Right lobe of liver (tissue), 6 donors: ENCODE measurements around the gene TULP3. TPM values are rescaled to one million over a fixed set of nuclear protein-coding genes. Genes with fewer than 3 reads are reported as not detected.
A peak's percentile ranks its signal among the peaks of the same experiment; 100 is the strongest.

Experiments used
- ATAC-seq, 4 donors: fragments of 200-7000 bp; cut with Tn5 transposase; one replicate each; pipeline ENCODE4 v1.9.1; 2020; ENCODE audit warnings: mild to moderate bottlenecking in 4 of 4, moderate library complexity in 4 of 4
- DNase-seq, 3 donors: peaks; one replicate each; pipeline ENCODE4 v3.0.0-alpha.2; 2020
- H3K27ac ChIP-seq, 3 donors: fragments of 200-600 bp; one replicate each; pipeline ENCODE4 v1.8.0; 2022
- H3K27me3 ChIP-seq, 2 donors: fragments of 200-600 bp; one replicate each; pipeline ENCODE4 v1.8.0; 2022
- H3K36me3 ChIP-seq, 4 donors: fragments of 200-600 bp; sonication (generic) in 1 of 4; one replicate each; pipeline versions ENCODE4 v1.5.1 to v1.8.0; 2017 to 2022; ENCODE audit warnings: control low read depth in 1 of 4
- H3K4me1 ChIP-seq, 4 donors: fragments of 200-600 bp; sonication (generic) in 1 of 4; one replicate each; pipeline versions ENCODE4 v1.5.1 to v1.8.0; 2017 to 2022; ENCODE audit warnings: control low read depth in 1 of 4
- H3K4me3 ChIP-seq, 3 donors: fragments of 200-600 bp; one replicate each; pipeline ENCODE4 v1.8.0; 2022
- H3K9me3 ChIP-seq, 4 donors: fragments of 200-600 bp; sonication (generic) in 1 of 4; one replicate each; pipeline versions ENCODE4 v1.5.1 to v1.8.0; 2017 to 2022; ENCODE audit warnings: control low read depth in 1 of 4
- POLR2A ChIP-seq: fragments of 450-650 bp; IDR thresholded peaks from one replicate; pipeline ENCODE4 v1.6.1; 2017; ENCODE audit warnings: antibody characterized with exemption, mild to moderate bottlenecking
- WGBS: methylation state at CpG from one replicate; pipeline ENCODE4 v1.1.6; 2018; ENCODE audit warnings: low coverage, low lambda C conversion rate; ENCODE audit not compliant: insufficient coverage; ENCODE audit errors: missing lambda C conversion rate; 5-methylcytosine and 5-hydroxymethylcytosine counted together
- intact Hi-C, 2 donors: fragments of 100-400 bp; cut with DNase I; formaldehyde crosslinking; loops; one replicate each; pipeline versions ENCODE4 v1.11.2 to v1.14.1; 2022
- total RNA-seq, 6 experiments: library from RNA; depleted of rRNA in 2 of 6; stranded (reverse); fragments of >200 nt in 2 of 6; fragmentation: NEBNext Ultra II Directional in 3 of 6; extraction: Animal tissue kit (Norgen Biotek cat#: 25700) in 3 of 6; gene quantifications; one replicate each; pipeline versions ENCODE4 v1.1.0 to v1.2.4, GENCODE V29; 2016 to 2023
- TF ChIP-seq, protein P1 (sequence below), 4 donors: fragments of 200-600 bp in 3 of 4; fragments of 450-650 bp in 1 of 4; IDR thresholded peaks; one replicate each; pipeline versions ENCODE4 v1.5.1 to v1.8.0; 2016 to 2022; ENCODE audit warnings: antibody characterized with exemption in 4 of 4, mild to moderate bottlenecking in 2 of 4
- donor health status: DM: no; HTN: yes; CAD: no.
- donor health status: DM: no; HTN: no; CAD: no.
- donor health status: DM: no; HTN: no; CAD: no.
- donor health status: DM: no; HTN: yes; CAD: no.
- donor health status: DM: no; HTN: yes; CAD: no.

The TULP3 gene
- total RNA-seq, 6 experiments from 2014 or later, result 2.4 to 12.6 (median 5.4) TPM

DNA sequence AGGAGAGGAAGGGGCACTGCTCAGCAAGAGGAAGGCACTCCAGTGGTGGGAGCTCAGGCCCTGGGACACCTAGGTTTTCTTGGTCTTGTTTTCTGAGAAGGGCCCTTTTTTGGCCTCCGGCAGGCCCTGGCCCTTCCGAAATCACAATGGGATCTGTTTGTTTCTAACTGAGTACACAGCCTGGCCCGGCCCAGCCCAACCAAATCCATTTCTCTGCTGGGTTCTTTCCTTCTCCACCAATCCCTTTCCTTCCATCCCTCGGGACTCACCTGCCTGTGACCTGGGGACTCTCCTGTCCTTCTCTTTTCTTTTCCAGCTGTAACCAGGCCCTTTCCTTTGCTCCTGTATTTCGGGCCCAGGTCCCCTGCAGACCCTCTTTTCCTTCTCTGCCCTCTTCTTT, 87.1 kb downstream of the TULP3 start:
- Histone ChIP-seq H3K27ac (no peak overlapping the region), H3K9me3 (no peaks in the 10 kb centered on the region), H3K36me3 (no peaks in the 10 kb centered on the region), H3K4me1 (no peaks in the 10 kb centered on the region), H3K4me3 (no peak overlapping the region), H3K27me3 (no peaks in the 10 kb centered on the region)
- ATAC-seq, result no peak
- DNase-seq, result no peak
- intact Hi-C loops, result no loop called here
- WGBS, result 75% methylated on average over 1 of the region's 5 CpGs
- no peak for TF ChIP-seq POLR2A
- TF ChIP-seq, protein P1, sequence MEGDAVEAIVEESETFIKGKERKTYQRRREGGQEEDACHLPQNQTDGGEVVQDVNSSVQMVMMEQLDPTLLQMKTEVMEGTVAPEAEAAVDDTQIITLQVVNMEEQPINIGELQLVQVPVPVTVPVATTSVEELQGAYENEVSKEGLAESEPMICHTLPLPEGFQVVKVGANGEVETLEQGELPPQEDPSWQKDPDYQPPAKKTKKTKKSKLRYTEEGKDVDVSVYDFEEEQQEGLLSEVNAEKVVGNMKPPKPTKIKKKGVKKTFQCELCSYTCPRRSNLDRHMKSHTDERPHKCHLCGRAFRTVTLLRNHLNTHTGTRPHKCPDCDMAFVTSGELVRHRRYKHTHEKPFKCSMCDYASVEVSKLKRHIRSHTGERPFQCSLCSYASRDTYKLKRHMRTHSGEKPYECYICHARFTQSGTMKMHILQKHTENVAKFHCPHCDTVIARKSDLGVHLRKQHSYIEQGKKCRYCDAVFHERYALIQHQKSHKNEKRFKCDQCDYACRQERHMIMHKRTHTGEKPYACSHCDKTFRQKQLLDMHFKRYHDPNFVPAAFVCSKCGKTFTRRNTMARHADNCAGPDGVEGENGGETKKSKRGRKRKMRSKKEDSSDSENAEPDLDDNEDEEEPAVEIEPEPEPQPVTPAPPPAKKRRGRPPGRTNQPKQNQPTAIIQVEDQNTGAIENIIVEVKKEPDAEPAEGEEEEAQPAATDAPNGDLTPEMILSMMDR (IDR thresholded peaks at IDR 0.05), result no peak

DNA sequence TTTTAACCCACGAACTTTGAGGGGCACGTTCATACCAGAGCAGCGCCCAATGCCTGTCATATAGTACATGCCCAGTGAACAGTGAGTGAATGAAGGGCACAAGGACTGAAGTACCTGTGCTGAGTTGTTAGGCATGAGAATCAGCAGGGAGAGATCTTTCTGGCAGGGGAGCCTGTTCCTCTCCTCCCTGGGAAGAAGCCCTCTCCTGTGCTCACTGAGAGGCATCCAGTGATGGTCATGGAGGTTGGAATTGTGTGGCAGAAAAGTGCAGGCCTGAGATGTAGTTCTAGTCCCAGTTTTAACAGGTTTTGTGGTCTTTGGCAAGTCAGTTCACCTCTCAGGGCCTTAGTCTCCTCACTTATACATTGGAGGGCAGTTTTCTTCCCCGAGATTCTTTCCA, 89.1 kb downstream of the TULP3 start:
- WGBS, result 86% methylated on average over 3 of the region's 4 CpGs
- intact Hi-C loops, result no loop called here

DNA sequence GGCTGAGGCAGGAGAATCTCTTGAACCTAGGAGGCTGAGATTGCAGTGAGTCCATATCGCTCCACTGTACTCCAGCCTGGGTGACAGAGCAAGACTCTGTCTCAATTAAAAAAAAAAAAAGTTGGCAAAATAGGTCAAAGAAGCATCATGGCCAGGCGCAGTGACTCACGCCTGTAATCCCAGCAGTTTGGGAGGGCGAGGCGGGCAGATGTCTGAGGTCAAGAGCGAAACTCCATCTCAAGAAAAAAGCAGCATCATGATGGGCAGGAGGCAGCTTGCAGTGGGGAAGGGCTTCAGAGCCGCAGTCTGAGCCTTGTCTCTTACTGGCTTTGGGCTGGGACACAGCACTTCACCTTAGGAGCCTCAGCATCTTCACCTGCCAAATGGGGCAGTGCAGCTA, 89.9 kb downstream of the TULP3 start:
- H3K4me1 ChIP-seq, result no peaks in the 10 kb centered on the region
- no peak for TF ChIP-seq POLR2A
- H3K27ac ChIP-seq, result no peak overlapping the region
- WGBS, result 68% methylated on average over 6 of the region's 7 CpGs
- H3K36me3 ChIP-seq, result no peaks in the 10 kb centered on the region
- no peaks in the 10 kb centered on the region for H3K9me3 ChIP-seq
- intact Hi-C loops, result no loop called here
- no peaks in the 10 kb centered on the region for H3K27me3 ChIP-seq
- no peak overlapping the region for H3K4me3 ChIP-seq
- no peak for DNase-seq
- no peak for ATAC-seq

More for the DNA sequence above, 89.1 kb downstream of the TULP3 start:
- no peaks in the 10 kb centered on the region for H3K9me3 ChIP-seq
- TF ChIP-seq, protein P1 (IDR thresholded peaks at IDR 0.05), result no peak
- TF ChIP-seq POLR2A, result no peak
- no peak overlapping the region for H3K4me3 ChIP-seq
- no peaks in the 10 kb centered on the region for H3K27me3 ChIP-seq
- no peak overlapping the region for H3K27ac ChIP-seq
- H3K4me1 ChIP-seq, result no peaks in the 10 kb centered on the region
- no peak for DNase-seq
- no peaks in the 10 kb centered on the region for H3K36me3 ChIP-seq
- ATAC-seq, result no peak

DNA sequence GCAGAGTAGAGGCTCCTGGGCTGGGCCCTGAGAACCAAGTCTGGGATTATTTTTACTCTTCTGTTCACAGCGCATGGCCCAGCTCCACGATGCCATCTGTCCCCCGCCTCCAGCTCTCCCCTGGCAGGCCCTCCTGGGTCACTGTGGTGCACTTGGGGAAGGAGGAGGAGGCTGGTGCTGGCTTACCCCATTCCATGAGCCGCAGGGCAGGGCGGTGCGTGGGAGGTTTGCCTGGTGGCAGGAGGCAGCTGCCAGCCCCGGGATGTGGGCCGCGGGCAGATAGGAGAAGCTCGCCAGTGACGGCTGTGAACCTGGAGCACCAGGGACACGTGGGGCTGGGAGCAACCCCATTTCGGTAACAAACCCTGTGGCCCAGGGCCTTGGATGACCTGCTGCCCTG, 91.7 kb downstream of the TULP3 start:
- no peak overlapping the region for H3K4me3 ChIP-seq
- H3K27me3 ChIP-seq, result no peaks in the 10 kb centered on the region
- TF ChIP-seq, protein P1 (IDR thresholded peaks at IDR 0.05), result no peak
- no peak for TF ChIP-seq POLR2A
- WGBS, result no CpG with 5 or more reads among the region's 13 CpGs
- DNase-seq (no peak), ATAC-seq (peak in 1 of 4 donors; percentile 29)
- no peaks in the 10 kb centered on the region for H3K36me3 ChIP-seq
- H3K9me3 ChIP-seq, result no peaks in the 10 kb centered on the region
- no peak overlapping the region for H3K27ac ChIP-seq
- intact Hi-C loops, result no loop called here
- no peaks in the 10 kb centered on the region for H3K4me1 ChIP-seq

DNA sequence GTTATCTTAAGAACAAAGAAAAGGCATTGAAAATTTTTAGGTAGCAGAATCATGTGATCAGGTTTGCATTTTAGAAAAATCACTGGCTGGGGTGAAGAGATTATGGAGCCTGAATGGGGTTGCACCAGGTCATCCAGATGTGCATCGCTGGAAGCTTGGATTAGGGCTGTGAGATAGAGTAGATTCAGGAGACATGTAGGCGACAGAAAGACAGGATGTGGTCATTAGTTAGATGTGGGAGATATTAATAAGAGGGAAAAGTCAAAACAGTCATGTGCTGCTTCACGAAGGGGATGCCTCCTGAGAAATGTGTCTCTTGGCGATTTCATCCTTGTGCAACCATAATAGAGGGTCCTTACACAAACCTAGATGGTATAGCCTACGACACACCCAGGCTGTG, 93.6 kb downstream of the TULP3 start:
- DNase-seq, result no peak
- Histone ChIP-seq H3K4me1 (no peaks in the 10 kb centered on the region), H3K27me3 (no peaks in the 10 kb centered on the region), H3K36me3 (no peaks in the 10 kb centered on the region), H3K27ac (no peak overlapping the region), H3K9me3 (no peaks in the 10 kb centered on the region), H3K4me3 (no peak overlapping the region)
- 47% methylated on average over 4 of the region's 5 CpGs for WGBS
- TF ChIP-seq, protein P1 (IDR thresholded peaks at IDR 0.05), result no peak
- no peak for TF ChIP-seq POLR2A
- no peak for ATAC-seq
- intact Hi-C loops, result no loop called here
